CD4-positive, alpha-beta T cell treated with Interleukin-15 for 1 hour (primary cell): ENCODE data around the gene TROAP.

Experiments used
- DNase-seq: peaks from one replicate; pipeline ENCODE4 v3.0.0-alpha.2; 2020

TROAP gene

DNA sequence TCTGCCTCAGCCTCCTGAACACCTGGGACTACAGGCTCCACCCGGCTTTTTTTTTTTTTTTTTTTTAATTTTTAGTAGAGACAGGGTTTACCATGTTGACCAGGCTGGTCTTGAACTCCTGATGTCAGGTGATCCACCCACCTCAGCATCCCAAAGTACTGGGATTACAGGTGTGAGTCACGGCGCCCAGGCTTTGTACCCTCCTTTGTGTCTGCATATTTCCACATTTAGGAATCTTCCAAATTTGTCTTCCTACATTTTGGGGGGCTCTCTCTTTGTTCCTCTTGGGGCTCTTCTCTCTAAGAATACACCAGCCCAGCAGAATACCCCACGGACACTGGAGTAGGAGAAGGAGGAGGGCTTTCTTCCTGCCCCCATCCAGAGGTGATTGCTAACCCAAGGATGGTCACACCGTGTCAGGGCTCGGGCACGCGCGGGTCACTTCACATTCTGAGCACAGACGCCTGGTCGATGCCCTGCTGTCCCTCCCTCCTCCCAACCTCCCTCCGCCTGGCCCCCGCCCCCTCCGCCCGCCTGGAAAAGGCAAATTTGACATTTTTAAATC, 21.5 kb downstream of the TROAP start:
- DNase-seq, result no peak

DNA sequence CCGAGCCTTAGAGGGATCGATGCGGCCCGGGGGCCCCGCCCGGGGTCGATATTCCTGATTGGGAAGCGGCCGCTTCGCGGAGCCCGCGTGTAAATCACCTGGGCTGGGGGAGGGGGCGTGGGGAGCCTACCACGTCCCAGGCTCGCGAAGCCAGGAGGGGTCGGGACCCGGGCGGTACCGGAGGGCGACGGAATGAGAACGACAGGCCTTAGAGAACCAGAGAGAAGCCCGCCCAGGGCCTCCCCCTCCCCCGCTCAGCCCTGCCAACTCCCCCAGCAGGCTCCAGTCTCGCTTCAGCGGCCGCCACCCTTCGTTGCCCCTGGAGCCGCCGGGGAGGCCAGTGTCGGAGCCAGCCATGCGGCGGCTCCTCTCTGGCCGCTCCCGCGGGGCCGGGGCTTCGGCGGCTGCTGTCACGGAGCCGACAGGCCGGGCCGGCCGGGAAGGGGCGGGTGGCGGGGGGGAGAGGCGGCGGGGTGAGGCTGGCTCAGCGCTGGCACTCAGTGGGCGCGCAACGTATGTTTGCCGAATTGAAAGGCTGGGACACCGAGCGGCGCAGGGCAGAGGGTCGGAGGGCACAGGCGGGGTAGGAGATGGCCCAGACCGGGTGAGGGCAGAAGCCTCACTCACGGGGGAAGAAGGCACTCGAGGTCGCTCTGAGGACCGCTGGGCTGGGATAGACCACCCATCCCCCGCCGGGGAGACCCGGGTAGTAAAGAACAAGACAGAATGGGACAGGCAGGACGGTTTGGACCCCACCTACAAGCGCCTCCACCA, 22.2 kb downstream of the TROAP start:
- DNase-seq, result no peak

DNA sequence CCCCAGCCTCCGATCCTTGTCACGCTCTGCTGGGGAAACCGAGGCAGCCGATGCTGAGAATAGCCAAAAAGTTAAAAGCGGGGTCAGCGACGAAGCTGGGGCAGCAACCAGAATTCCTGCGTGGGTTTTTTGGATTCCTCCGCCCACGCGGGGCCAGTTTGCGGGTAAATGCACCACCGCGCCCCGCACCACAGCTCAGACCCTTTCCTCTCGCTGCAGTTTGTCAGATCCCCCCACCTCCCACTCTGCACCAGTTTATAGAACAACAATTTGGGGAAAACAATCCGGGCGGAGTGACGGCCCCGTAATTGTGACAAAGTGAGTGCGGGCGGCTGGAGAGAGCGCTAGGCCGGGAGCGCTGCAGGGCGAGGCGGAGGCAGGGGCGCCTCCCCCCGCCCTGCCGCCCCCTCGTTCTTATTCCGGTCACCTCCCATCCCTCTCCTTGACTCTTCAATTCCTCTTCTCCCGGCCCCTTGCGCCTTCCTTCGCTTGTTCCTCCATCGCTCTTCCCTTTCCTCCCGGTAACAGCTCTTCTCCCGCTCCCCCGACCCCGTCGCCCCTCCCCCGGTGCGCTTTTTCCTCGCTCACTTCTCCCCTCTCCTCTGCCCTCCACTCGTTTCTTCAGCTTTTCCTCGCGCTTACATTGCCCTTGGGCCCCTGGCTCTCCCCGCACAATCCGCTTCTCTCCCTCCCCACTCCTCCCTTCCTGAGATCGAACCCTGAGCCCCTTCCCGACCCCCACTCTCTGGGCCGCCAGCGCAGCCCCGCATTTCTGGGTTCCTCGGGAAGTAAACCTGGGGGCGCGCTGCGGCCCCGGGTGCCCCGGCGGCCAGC, 23.0 kb downstream of the TROAP start:
- no peak for DNase-seq

DNA sequence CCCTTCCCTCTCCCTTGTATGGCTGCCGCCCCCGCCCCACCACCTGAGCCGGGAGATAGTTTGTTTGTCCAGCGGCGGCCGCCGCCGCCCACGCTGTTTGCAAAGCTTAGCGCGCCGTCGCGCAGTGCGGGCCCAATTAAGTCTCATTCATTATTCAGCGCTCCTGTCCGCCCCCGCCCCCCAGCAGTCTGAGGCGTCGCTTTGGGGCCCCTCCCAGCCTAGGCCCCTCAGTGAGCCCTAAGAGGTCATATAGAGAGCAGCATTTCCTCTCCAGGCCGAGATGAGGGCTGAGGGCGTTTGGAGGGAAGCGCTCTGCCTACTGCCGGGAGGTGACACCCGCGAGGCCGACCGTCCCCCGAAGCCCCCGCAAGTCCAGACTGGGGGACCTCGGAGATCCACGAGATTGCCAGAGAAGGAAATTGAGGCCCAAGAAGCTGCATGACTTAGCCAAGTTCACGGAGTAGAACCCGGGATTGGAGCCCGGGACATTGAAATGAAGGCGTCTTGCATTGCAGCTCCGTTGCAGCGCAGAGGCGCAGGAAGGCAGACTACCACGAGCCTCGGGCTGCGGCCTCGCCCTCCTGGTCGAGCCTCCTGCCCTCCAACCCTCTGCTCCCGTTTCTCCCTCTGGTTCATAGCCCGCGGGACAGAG, 23.7 kb downstream of the TROAP start, which contains the start of gene DNAJC22:
Gene DNAJC22, plus strand, starts transcription at position 230 of the 652 bp plus-strand sequence. CDS start 1,985 bp downstream, outside the sequence.
- no peak for DNase-seq

GRCh38 chr12:49347311-49348193, 24.5 kb downstream of the TROAP start:
- DNase-seq, result peak; percentile 73

DNA sequence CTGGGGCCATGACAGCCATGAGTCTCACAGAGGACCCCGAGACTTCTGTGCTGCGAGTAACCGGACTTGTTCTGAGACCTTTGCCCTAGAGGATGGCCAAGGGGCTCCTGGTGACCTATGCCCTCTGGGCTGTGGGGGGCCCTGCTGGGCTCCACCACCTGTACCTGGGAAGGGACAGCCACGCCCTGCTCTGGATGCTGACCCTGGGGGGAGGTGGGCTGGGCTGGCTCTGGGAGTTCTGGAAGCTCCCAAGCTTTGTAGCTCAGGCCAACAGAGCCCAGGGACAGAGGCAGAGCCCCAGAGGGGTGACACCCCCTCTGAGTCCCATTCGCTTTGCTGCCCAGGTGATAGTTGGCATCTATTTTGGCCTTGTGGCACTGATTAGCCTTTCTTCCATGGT, 25.7 kb downstream of the TROAP start:
- no peak for DNase-seq

GRCh38 chr12:49349266-49349665, 26.2 kb downstream of the TROAP start:
- DNase-seq, result no peak

- DNase-seq, result no peak
Measured at GRCh38 chr12:49352351-49352750, 29.3 kb downstream of the TROAP start.

DNA sequence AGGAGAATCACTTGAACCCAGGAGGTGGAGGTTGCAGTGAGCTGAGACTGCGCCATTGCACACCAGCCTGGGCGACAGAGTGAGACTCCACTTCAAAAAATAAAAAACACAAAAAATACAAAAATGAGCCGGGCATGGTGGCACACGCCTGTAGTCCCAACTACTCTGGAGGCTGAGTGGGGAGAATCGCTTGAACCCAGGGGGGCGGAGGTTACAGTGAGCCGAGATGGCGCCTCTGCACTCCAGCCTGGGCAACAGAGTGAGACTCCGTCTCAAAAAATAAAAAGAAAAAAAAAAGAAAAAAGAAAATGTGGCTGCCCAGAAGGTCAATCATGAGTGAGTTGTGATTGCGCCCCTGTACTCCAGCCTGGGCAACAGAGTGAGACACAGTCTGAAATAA, 32.9 kb downstream of the TROAP start:
- no peak for DNase-seq

- DNase-seq, result no peak
Measured at GRCh38 chr12:49357103-49357678, 34.1 kb downstream of the TROAP start.

GRCh38 chr12:49358483-49359141, 35.6 kb downstream of the TROAP start:
- peak; percentile 65 for DNase-seq

- DNase-seq, result no peak
Measured at GRCh38 chr12:49359671-49360070, 36.6 kb downstream of the TROAP start.

GRCh38 chr12:49362077-49362476, 39.0 kb downstream of the TROAP start:
- DNase-seq, result no peak

DNA sequence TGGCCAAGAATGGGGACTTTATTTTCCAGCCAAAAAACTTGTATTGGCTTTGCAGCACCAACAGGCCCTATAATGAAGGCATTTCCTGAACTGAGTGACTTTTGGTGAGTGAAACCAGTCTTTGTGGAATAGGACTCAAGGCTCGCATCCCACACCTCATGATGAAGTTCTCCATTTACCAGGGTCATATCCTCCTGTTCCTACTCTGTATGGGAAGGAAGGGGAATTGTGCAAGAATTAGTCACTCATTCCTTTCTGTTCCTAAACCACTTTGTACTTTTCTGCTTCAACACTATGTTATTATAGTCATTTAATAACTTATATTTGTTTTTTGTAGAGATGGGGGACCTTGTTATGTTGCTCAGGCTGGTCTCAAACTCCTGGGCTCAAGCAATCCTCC, 41.9 kb downstream of the TROAP start:
- no peak for DNase-seq

DNA sequence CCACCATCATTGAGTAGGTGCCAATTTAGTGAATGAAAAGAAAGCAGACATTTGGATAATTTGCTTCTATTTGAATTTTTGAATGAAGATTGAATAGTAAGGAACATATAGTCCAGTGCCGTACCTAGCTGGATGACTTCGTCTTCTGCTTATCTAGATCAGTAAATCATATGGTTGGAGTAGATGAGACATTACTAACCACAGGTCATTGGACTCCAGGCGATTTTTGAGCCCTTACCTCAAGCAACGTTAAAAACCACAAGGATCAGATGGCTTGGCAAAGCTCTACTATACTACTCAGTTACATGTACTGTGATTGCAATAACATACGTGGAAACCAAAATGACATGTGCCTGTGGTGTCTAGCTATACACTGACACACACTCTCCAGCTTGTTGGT, 42.5 kb downstream of the TROAP start:
- no peak for DNase-seq

DNA sequence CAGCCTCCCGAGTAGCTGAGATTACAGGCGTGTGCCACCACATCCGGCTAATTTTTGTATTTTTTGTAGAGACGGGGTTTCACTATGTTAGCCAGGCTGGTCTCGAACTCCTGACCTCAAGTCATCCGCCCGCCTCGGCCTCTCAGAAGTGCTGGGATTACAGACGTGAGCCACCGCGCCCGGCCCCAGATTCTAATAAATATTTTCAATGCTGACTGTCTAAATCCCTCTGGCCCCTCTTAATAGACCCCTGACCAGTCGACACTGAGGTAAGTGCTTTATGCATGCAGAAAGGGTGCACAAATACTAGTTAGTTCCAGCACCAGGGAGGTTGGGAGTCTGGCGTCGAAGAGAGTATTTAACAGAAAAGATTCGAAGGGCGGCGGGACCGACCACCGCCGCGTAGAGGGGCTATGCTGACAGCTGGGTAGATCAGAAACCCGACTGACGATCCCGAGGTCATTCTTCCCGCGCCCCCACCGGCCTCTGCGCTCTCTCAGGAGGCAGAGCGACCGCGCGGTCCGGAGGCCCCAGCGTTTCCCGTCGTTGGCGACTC, 43.1 kb downstream of the TROAP start:
- DNase-seq, result no peak

- DNase-seq, result peak; percentile 89
Measured at GRCh38 chr12:49366652-49367380, 43.8 kb downstream of the TROAP start.

DNA sequence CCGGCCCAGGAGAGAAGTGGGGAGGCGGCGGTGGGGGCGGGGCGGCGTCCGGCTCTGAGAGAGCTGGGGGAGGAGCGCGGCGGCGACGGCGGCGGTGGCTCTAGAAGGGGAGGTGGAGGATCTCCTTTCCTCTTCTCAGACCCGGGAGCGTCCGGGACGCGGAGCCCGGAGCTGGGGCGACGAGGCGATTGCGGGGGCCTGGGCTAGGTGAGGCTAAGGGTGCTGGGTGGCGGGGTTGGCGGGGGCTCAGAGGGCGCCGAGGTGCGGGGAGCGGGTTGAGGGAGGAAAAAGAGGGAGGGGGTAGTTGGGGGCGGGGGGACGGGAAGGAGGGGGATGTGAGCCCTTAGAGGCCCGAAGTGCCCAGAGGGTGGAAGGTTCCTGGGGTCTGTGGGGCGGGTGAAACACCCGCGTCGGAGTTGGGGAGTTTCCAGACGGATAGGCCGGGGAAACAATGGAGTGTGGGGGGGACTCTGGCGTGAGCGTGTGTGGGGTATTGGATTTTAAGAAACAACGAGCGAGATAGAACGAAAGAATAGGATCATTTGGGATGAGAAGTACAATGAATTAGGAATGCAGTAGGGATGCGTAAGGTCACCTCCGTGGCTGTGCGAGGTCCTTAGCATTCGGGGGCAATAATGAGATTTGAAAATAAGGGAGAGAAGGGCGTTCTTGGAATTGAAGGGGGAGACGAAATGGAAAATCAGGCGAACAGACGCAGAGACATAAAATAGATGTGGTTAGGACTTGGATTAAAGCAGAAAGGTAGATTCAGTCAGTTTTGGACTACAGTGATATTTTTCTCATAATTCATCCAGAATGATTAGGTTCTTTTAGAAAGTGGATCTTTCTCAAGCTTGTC, 44.6 kb downstream of the TROAP start, which contains the start of gene SPATS2:
Gene SPATS2, plus strand, starts transcription at position 82 of the 859 bp plus-strand sequence. CDS start 93,551 bp downstream, outside the sequence.
- DNase-seq, result no peak

DNA sequence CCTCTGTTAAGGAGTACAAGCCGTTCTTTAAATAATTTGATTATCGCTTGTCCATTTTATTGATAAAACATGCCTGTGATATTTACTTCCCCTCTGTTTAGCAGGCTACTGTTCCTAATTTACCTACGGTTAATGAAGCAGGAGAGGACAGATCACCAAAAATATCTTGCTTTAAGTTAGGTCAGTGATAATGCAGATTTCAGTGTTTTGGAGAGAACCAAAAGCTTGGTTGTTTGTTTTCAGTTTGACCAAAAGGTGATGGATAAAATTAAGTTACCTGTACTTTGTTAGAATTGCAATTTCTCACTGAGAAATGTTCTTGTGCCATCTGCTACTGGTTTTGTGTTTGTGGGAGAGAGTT, 45.2 kb downstream of the TROAP start:
- no peak for DNase-seq
